Adrenal gland (tissue), 12 donors: Measurements from ENCODE around the gene OR6A2. TPM values are rescaled to one million over a fixed set of nuclear protein-coding genes. Genes with fewer than 3 reads are reported as not detected.

Source experiments
- DNase-seq, 7 donors: peaks; one replicate each; pipeline ENCODE4 v3.0.0-alpha.2; 2019 to 2020
- H3K27ac ChIP-seq, 5 donors: fragments of 200-600 bp; sonication (generic) in 4 of 5; 1 replicate in 3 of 5; 2 replicates in 2 of 5; pipeline versions ENCODE4 v1.5.1 to v1.8.0; 2016 to 2020; ENCODE audit warnings: mild to moderate bottlenecking in 1 of 5
- H3K27me3 ChIP-seq: fragments of 200-600 bp; 2 replicates; pipeline ENCODE4 v1.8.0; 2021
- H3K36me3 ChIP-seq, 2 donors: fragments of 200-600 bp; replicated peaks in 1 of 2; 1 replicate in 1 of 2; 2 replicates in 1 of 2; pipeline versions ENCODE4 v1.5.1 to v1.8.0; 2018 to 2022
- H3K4me1 ChIP-seq, 2 donors: fragments of 200-600 bp; replicated peaks in 1 of 2; 1 replicate in 1 of 2; 2 replicates in 1 of 2; pipeline versions ENCODE4 v1.5.1 to v1.8.0; 2018 to 2021
- H3K4me3 ChIP-seq, 4 donors: fragments of 200-600 bp; sonication (generic) in 3 of 4; one replicate each; pipeline ENCODE4 v1.5.1; 2016 to 2018
- H3K9me3 ChIP-seq, 3 donors: fragments of 200-600 bp; sonication (generic) in 1 of 3; replicated peaks in 1 of 3; 1 replicate in 2 of 3; 2 replicates in 1 of 3; pipeline versions ENCODE4 v1.5.1 to v1.8.0; 2016 to 2021
- POLR2A ChIP-seq, 2 donors: fragments of 450-650 bp; IDR thresholded peaks; one replicate each; pipeline ENCODE4 v1.6.1; 2017; ENCODE audit warnings: antibody characterized with exemption in 2 of 2, mild to moderate bottlenecking in 2 of 2, moderate library complexity in 1 of 2
- WGBS, 4 donors: extraction: QIAGEN DNeasy Blood & Tissue Kit in 2 of 4; methylation state at CpG; one replicate each; pipeline versions ENCODE4 v1.1.5 to v1.1.7; 2013 to 2017; 5-methylcytosine and 5-hydroxymethylcytosine counted together
- intact Hi-C, 2 donors: fragments of 100-400 bp; cut with DNase I; formaldehyde crosslinking; loops; one replicate each; pipeline versions ENCODE4 v1.14.1 to v1.15.0; 2022 to 2023
- polyA plus RNA-seq, 3 donors: library from polyadenylated mRNA; stranded (reverse); fragments of 200-250 nt in 2 of 3; fragments of 350-450 nt in 1 of 3; fragmentation: Illumina TruSeq in 1 of 3; extraction: RNeasy Lipid Tissue Mini Kit (QIAGEN cat#74804) in 1 of 3; gene quantifications; one replicate each; pipeline ENCODE4 v1.2.3, GENCODE V29; 2013 to 2014
- total RNA-seq, 9 donors: library from RNA; depleted of rRNA in 4 of 9; stranded (reverse); fragments of >200 nt in 4 of 9; fragments of 120-200 nt in 1 of 9; fragmentation: NEBNext Ultra II Directional in 1 of 9; extraction: Animal tissue kit (Norgen Biotek cat#: 25700) in 1 of 9; gene quantifications; one replicate each; pipeline versions ENCODE4 v1.1.0 to v1.2.4, GENCODE V29; 2013 to 2023
- TF ChIP-seq, protein P1 (sequence below), 6 experiments: fragments of 450-650 bp in 4 of 6; fragments of 200-600 bp in 2 of 6; sonication (generic) in 1 of 6; IDR thresholded peaks; 1 replicate in 5 of 6; 2 replicates in 1 of 6; pipeline versions ENCODE4 v1.5.1 to v1.8.0; 2016 to 2021; ENCODE audit warnings: antibody characterized with exemption in 6 of 6, mild to moderate bottlenecking in 2 of 6, moderate library complexity in 1 of 6
- donor health status: healthy with polysubstance abuse.
- donor health status: Bipolar disorder and iron deficiency.
- donor health status: DM: yes; HTN: yes; CAD: no.
- donor health status: DM: no; HTN: no; CAD: no.
- donor health status: DM: no; HTN: no; CAD: no.
- donor health status: DM: yes; HTN: yes; CAD: no.

OR6A2 gene
- total and polyA plus RNA-seq, 12 donors, result 0.07 to 0.39 (median 0.13) TPM; not detected in 7

DNA sequence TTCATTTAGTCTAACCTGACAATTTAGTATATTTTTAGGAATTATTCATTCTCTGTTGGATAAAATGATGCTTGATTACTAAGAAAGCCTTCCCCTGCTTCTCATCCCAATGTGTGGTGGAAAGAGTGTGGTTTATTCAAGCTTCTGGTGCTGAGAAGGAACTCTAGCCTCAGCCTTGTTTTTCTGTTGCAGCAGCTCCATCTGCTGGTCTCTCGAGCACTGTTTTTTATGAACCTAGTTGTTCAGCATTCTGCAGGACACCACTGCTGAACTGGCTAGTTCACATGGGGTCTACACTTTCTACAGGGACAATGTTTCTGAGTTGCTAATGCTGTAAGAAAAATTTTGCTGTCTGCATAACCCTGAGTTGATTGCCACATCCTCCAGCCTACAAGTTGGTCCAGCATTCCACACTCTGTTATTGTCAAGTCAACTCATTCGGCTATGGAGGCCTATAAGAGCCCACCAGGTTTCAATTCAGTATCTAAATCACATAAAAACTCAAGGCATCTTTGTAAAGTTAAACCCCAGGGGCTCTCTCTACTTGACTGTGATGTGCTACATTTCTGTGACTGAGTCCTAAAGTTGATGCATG lies 42.0 kb downstream of the OR6A2 start:
- Histone ChIP-seq H3K36me3 (no peaks in the 10 kb centered on the region), H3K4me1 (no peaks in the 10 kb centered on the region), H3K27ac (no peak overlapping the region), H3K27me3 (no peaks in the 10 kb centered on the region), H3K9me3 (no peaks in the 10 kb centered on the region), H3K4me3 (no peak overlapping the region)
- intact Hi-C loops, result no loop called here
- 50 to 52% (median 50%) methylated on average over 2 of the region's 2 CpGs for WGBS, 4 donors
- TF ChIP-seq POLR2A (IDR thresholded peaks at IDR 0.05), result no peak
- TF ChIP-seq, protein P1, sequence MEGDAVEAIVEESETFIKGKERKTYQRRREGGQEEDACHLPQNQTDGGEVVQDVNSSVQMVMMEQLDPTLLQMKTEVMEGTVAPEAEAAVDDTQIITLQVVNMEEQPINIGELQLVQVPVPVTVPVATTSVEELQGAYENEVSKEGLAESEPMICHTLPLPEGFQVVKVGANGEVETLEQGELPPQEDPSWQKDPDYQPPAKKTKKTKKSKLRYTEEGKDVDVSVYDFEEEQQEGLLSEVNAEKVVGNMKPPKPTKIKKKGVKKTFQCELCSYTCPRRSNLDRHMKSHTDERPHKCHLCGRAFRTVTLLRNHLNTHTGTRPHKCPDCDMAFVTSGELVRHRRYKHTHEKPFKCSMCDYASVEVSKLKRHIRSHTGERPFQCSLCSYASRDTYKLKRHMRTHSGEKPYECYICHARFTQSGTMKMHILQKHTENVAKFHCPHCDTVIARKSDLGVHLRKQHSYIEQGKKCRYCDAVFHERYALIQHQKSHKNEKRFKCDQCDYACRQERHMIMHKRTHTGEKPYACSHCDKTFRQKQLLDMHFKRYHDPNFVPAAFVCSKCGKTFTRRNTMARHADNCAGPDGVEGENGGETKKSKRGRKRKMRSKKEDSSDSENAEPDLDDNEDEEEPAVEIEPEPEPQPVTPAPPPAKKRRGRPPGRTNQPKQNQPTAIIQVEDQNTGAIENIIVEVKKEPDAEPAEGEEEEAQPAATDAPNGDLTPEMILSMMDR (IDR thresholded peaks at IDR 0.05), result peak; percentile 19 to 65 (median 61)
- DNase-seq, result peak; percentile 42 to 81 (median 52)

DNA sequence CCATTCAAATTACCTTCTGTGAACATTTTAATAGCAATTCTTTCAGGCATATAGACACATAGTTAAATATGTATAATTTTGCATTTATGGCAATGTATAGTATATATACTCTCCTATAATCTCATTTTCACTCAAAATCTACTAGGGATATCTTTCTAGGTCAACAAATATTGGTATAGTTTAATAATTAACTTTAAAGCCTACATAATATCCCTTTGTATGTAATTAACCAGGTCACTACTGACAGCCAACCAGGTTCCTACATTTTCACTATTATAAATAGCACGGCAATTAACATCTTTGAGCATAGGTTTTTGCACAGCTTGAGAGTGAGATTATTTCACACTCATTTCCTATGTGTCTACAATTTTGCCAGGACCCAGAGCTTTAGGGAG lies 43.5 kb downstream of the OR6A2 start:
- intact Hi-C loops, result no loop called here
- Histone ChIP-seq H3K9me3 (no peaks in the 10 kb centered on the region), H3K27ac (no peak overlapping the region)

DNA sequence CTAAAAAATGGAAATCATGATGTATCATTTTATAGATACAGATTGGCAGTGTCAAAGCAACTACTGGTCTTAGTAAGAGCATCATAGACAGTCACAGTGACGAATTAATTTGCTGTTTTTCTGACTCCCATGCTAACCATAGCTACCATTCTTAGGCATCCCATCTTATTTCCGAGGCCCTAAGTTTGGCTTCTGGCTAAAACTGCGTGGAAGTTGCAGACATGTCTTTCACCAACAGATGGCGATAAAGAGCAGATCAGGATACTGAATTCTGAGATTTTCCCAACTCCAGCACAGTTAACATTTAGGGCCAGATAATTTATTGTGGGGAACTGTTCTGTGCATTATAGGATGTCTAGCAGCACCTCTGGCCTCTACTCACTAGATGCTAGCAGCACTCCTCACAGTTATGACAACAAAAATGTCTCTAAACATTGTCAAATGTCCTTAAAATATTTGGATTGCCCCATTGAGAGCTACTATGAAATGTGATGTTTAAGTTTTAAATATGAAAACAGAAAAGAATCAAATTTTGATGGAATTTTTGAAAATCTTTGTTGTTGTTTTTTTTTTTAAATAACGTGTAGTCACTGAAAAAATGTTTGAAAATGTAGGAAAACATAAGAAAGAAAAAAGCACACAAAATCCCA lies 44.1 kb downstream of the OR6A2 start:
- Histone ChIP-seq H3K9me3 (no peaks in the 10 kb centered on the region), H3K27ac (no peak overlapping the region), H3K36me3 (no peaks in the 10 kb centered on the region), H3K4me1 (no peaks in the 10 kb centered on the region), H3K27me3 (no peaks in the 10 kb centered on the region), H3K4me3 (no peak overlapping the region)
- 5 to 11% (median 6%) methylated on average over 5 of the region's 5 CpGs for whole genome bisulfite sequencing, 4 donors
- intact Hi-C loops, result no loop called here
- DNase-seq, result peak in 5 of 7 donors; percentile 21 to 41 (median 30)
- TF ChIP-seq, protein P1 (IDR thresholded peaks at IDR 0.05), result peak; percentile 51 to 83 (median 59)
- no peak for TF ChIP-seq POLR2A (IDR thresholded peaks at IDR 0.05)

More for the DNA sequence above, 43.5 kb downstream of the OR6A2 start:
- Histone ChIP-seq H3K36me3 (no peaks in the 10 kb centered on the region), H3K4me3 (no peak overlapping the region), H3K4me1 (no peaks in the 10 kb centered on the region), H3K27me3 (no peaks in the 10 kb centered on the region)
- TF ChIP-seq, protein P1 (IDR thresholded peaks at IDR 0.05), result no peak
- TF ChIP-seq POLR2A (IDR thresholded peaks at IDR 0.05), result no peak
- DNase-seq, result no peak
- 58 to 84% (median 74%) methylated on average over 1 of the region's 1 CpG for WGBS, 4 donors

DNA sequence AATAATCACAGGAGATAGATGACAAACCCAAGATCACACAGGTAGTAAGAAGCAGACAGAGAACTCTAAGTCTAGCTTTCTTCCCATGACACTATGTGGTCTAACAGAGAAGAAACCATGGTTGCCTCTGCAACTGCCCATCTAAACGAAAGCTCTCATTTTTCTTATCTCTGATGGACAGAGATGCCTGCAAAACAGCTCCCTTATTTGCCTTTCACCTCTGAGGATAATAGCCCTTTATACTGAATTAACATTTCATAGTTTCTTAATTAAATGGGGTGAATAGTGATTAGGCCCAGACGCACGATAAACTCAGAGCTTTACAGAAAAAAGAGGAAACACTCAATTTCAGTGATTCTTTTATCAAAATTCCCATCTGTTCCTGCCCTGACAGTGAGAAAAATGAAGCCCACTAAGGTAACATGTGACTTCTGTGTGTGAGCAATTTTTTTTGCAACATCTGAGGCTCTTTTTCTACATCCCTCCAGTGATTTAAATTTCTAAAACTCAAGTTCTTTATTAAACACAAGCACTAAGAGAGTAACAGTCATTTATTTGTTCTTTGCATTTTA lies 52.3 kb downstream of the OR6A2 start:
- no peak overlapping the region for H3K27ac ChIP-seq
- H3K9me3 ChIP-seq, result no peaks in the 10 kb centered on the region
- 55 to 74% (median 57%) methylated on average over 3 of the region's 3 CpGs for WGBS, 4 donors
- no peaks in the 10 kb centered on the region for H3K27me3 ChIP-seq
- TF ChIP-seq POLR2A (IDR thresholded peaks at IDR 0.05), result no peak
- H3K4me3 ChIP-seq, result no peak overlapping the region
- intact Hi-C loops, result no loop called here
- no peak for DNase-seq
- H3K4me1 ChIP-seq, result no peaks in the 10 kb centered on the region
- no peaks in the 10 kb centered on the region for H3K36me3 ChIP-seq
